DND-41 (cell line): ENCODE results near the gene IER3.

ENCODE experiments used
- EZH2 ChIP-seq: IDR thresholded peaks from 3 replicates; pipeline ENCODE4 v1.6.1; 2012; ENCODE audit warnings: borderline replicate concordance, low read depth, mild to moderate bottlenecking, moderate library complexity, low read length, inconsistent platforms; ENCODE audit not compliant: severe bottlenecking
- TF ChIP-seq, protein P1 (sequence below): IDR thresholded peaks from 2 replicates; pipeline ENCODE4 v1.5.1; 2012; ENCODE audit warnings: borderline replicate concordance, low read length, moderate library complexity, mild to moderate bottlenecking; ENCODE audit not compliant: poor library complexity, severe bottlenecking; ENCODE audit errors: extremely low read depth

- TF ChIP-seq, protein P1, sequence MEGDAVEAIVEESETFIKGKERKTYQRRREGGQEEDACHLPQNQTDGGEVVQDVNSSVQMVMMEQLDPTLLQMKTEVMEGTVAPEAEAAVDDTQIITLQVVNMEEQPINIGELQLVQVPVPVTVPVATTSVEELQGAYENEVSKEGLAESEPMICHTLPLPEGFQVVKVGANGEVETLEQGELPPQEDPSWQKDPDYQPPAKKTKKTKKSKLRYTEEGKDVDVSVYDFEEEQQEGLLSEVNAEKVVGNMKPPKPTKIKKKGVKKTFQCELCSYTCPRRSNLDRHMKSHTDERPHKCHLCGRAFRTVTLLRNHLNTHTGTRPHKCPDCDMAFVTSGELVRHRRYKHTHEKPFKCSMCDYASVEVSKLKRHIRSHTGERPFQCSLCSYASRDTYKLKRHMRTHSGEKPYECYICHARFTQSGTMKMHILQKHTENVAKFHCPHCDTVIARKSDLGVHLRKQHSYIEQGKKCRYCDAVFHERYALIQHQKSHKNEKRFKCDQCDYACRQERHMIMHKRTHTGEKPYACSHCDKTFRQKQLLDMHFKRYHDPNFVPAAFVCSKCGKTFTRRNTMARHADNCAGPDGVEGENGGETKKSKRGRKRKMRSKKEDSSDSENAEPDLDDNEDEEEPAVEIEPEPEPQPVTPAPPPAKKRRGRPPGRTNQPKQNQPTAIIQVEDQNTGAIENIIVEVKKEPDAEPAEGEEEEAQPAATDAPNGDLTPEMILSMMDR: no peak
- TF ChIP-seq EZH2: peak; percentile 42
These were observed 1.8 kb downstream of the IER3 start, which contains the start of gene FLOT1 for GRCh38 chr6:30742316-30743098.
